GM18502 (cell line): ENCODE data around the gene BCL11A.

Experiments used
- ATAC-seq: cut with Tn5 transposase; IDR thresholded peaks from one replicate; pipeline ENCODE4 v1.9.1; 2021; ENCODE audit warnings: mild to moderate bottlenecking; ENCODE audit not compliant: unreplicated experiment, poor library complexity

BCL11A gene

DNA sequence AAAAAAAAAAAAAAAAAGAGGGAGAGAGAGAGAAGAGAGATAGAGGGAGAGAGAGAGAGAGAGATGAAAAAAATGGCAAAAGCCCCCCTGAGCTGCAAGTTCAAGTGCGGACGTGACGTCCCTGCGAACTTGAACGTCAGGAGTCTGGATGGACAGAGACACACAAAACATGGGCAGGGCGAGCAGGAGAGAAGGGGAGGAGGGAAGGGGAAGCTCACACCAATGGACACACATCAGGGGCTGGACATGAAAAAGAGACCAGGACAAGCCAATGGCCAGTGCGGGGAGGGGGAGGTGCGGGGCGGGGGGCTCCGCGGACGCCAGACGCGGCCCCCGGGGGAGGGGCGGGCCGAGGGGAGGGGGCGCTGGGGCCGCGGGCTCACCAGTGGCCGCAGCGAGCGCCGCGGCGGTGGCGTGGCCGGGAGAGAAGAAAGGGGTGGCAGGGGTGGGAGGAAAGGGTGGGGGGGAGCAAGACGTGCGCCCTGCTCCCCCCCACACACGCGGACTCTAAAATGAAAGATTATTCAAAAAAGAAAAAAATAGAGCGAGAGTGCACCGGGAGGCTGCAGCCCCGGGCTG is at the start of gene BCL11A:
BCL11A (minus strand) TSS at position 160 of the 579 bp plus-strand sequence. CDS start 384 bp downstream, outside the sequence.
- ATAC-seq = peak; percentile 13

GRCh38 chr2:60602828-60603532 is 49.5 kb upstream of the BCL11A start:
- ATAC-seq = no peak

GRCh38 chr2:60602388-60602787 is 48.9 kb upstream of the BCL11A start:
- no peak for ATAC-seq

DNA sequence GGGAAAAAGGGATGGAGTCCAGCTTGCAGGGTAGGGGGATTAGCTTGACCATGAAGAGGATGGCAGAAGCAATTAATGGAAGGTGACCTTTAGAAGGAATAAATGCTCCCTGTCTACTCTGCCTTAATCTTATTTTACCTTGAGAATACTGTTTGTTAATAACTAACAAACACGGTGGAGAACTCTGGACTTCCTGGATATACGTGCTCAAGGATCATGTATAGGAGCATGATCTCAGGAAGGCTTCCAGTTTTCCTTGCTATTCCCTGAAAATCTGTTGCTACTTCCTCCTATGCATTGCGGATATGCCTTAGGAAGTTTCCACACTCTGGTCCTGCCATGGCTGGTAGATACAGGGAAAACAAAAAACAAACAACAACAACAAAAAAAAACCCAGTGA is 44.8 kb upstream of the BCL11A start:
- no peak for ATAC-seq

- ATAC-seq = no peak
Observed at GRCh38 chr2:60597346-60597745, 43.9 kb upstream of the BCL11A start.

DNA sequence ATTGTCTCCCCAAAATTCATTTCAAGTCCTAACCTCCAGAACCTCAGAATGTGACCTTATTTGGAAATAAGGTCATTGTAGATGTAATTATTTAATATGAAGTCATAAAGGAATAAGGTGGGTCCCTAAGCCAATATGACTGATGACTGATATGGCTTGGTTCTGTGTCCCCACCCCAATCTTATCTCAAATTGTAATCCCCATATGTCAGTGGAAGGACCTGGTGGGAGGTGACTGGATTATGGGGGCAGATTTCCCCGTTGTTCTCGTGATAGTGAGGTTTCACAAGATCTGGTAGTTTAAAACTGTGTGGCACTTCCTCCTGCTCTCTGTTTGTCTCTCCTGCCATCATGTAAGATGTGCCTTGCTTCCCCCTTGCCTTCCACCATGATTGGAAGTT is 43.0 kb upstream of the BCL11A start:
- ATAC-seq = no peak

DNA sequence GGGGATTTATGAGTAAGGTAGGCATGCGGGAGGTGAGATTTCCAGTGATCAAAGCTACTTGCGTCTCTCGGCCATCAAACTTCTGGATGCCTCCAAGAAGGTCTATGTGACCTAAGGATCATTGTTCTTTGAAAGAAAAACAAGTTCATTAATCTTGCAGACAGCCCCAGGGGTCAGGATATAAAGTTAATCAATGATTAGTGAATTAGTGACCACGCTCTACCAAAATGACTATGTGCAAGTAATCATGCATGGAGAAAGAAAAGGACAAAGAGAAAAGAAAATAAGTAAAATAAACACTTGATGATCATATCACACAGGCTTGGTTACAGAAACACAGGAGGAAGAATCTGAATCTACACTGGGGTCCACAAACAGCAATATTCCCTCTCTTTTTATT is 42.5 kb upstream of the BCL11A start:
- ATAC-seq = no peak

- no peak for ATAC-seq
Observed at GRCh38 chr2:60589104-60589503, 35.6 kb upstream of the BCL11A start.

DNA sequence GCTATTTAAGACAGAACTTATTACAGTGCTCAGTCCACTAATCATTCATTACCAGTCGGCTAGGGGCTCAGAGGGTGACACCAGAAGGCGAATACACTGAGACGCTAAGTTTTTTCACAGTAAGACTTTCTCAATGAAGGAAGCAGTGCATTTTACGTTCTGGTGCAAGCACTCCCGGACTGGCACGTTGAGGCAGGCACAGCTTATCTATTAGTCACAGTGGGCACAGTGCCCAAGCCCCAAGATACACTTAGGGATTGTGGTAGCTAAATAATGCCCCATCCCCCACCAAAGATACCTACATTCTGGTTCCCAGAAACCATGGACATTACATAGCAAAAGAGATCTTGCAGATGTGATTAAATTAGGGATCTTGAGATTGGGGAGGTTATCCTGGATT is 32.6 kb upstream of the BCL11A start:
- ATAC-seq = no peak

DNA sequence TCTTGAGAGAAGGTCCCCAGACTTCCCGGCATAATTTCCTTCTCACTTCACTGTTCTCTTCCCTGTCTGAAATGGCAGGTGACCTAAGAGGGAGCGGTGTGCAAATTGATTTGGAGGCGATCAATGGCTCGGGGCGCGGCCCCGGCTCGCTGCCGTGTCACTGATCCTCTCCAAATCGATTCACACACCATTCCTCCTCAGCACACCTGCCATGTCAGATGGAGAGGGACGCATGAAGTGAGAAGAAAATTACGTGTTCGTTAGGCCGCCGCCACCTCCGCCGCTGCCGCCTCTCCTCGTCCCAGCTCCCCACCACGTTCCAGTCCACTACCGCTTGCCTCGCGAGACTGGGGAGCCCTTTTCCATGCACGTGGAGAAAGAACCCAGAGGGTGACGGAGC is 31.8 kb upstream of the BCL11A start:
- no peak for ATAC-seq

DNA sequence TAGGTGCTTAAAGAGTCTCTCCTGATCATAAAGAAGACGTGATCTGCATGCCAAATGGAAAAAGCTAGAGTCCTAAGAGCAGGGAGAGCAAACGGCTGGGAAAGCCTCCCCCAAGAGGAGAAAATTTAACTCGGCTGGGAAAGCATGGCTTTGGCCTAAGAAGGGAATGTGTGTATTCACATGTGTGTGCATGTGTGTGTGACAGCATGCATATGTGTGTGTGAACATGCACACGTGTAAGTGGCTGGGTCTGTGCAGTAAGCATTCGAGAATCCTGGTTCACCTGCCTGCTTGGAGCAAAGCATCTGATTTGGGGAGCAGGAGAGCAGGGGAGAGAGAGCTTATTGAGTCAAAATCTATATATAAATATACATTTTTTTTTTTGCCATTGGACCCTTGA is 30.1 kb upstream of the BCL11A start:
- no peak for ATAC-seq

- ATAC-seq = peak; percentile 97
Observed at GRCh38 chr2:60581433-60582282, 28.2 kb upstream of the BCL11A start.

DNA sequence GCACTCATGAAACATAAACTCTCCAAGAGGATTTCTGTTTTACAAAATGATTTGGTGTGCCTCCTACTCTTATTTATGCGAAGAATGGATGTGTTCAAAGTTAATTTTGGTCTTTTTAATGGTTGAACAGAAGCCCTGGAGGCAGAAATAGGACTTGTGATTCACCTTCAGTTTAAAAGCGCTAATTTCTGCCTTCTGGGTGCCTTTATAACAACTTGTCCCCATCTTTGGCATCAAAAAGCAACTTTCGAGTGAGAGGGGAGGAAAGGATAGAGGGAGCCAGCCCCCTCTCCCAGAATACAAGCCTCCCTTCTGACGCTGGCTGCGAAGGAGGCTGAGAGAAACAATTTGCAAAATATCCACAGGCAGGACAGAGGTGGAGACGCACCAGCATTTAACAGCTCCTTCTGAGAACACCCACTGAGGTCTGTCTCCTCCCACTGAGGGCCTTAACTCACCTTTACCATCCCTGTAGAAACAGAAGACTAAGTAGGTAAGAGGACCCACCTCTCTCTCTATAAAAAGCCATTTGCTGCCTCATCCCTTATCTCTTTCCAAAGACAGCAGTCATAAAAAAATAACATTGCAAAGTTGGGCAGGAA is 24.3 kb upstream of the BCL11A start:
- ATAC-seq = no peak

DNA sequence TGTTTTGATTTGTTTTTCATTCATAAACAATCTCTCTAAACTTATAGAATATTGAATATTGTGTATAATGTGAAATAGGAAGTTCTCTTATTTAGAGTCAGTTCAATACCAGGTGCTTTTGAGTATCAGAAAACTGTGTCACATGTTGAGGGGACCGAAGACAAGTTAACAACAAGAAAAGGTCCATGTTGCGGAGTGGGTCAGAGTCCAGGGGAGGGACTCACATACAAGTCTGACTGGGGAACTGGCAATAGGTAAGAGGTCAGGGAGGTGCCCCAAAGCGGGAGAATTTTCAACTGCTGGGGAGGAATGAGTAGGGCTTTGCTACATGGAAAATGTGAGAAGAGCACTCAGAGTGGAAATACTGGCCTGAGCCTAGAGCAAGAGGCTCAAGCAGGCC is 19.8 kb upstream of the BCL11A start:
- no peak for ATAC-seq

GRCh38 chr2:60570251-60570650 is 16.8 kb upstream of the BCL11A start:
- no peak for ATAC-seq

GRCh38 chr2:60569680-60570111 is 16.2 kb upstream of the BCL11A start:
- no peak for ATAC-seq

DNA sequence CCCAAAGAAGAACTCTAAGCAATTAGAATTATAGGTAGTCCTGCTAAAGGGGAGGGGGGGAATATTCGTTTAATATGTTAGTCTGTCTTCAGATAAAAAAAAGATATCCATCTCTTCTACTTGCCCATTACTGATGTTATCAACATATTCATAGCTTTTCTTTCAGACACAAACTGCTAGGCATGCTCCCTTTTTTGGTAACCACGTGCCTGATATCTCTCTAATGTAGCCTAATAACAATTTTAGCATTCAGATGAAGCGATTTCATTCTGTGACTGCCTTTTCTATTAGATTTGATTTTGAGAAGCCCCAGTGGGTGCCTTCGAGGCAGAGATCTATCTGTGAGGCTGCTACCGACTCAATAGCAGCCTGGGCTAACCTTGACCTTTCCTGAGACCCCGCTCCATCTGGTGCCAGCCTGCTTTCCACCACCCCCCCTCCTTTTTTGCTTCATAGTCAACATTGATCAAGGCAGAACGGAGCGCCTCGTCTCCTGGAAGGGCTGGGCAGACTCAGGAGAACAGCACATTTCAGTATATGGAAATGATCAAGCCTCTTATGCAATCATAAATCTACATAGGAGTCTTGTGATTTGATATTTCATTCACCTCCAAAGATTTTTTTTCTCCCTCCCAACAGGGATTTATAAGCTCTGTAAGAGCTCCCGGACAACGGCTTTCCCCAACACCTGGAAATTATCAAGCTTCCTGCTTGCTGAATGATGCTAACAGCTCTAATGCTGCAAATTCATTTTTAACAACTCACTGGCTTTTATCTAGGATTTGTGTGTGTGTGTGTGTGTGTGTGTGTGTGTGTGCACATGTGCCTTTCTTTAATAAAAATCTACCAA is 14.7 kb upstream of the BCL11A start:
- no peak for ATAC-seq

GRCh38 chr2:60567096-60567495 is 13.6 kb upstream of the BCL11A start:
- no peak for ATAC-seq

GRCh38 chr2:60565472-60565871 is 12.0 kb upstream of the BCL11A start:
- peak; percentile 63 for ATAC-seq
